ENCODE results near the gene TMEM44.

The TMEM44 gene

DNA sequence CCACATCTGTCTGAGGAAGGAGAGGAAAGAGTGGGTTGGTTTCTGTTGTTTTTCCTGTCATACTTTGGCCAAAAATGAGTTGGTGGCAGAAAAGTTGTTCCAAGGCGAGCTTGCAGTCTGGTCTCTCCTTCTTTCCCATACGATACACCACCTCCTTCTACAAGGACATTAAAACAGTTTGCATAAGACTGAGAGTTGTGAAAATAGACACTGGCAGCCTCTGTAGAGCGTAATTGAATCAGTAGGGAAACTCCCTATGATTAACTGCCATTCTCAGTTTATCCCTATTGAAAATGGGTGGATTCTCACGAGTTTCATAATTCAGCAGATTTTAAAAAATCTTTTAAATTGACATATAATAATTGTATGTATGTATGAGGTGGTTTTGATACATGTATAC is 42.5 kb upstream of the TMEM44 start:
- H3K27me3 ChIP-seq = no peaks in the 10 kb centered on the region
- H3K9me3 ChIP-seq = no peaks in the 10 kb centered on the region
- TF ChIP-seq, protein P1, sequence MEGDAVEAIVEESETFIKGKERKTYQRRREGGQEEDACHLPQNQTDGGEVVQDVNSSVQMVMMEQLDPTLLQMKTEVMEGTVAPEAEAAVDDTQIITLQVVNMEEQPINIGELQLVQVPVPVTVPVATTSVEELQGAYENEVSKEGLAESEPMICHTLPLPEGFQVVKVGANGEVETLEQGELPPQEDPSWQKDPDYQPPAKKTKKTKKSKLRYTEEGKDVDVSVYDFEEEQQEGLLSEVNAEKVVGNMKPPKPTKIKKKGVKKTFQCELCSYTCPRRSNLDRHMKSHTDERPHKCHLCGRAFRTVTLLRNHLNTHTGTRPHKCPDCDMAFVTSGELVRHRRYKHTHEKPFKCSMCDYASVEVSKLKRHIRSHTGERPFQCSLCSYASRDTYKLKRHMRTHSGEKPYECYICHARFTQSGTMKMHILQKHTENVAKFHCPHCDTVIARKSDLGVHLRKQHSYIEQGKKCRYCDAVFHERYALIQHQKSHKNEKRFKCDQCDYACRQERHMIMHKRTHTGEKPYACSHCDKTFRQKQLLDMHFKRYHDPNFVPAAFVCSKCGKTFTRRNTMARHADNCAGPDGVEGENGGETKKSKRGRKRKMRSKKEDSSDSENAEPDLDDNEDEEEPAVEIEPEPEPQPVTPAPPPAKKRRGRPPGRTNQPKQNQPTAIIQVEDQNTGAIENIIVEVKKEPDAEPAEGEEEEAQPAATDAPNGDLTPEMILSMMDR (IDR thresholded peaks at IDR 0.05; ENCODE audit: low read depth, low read length) = no peak
- H3K36me3 ChIP-seq = no peaks in the 10 kb centered on the region
- H3K4me3 ChIP-seq (ENCODE audit: low read depth, low read length) = no peak overlapping the region; the same call in 1 of the 2 replicates
- DNase-seq = no peak
- 0 out of 2 replicates have a peak, but pooled peaks cover 4% of the 10 kb centered on the region for H3K4me1 ChIP-seq

DNA sequence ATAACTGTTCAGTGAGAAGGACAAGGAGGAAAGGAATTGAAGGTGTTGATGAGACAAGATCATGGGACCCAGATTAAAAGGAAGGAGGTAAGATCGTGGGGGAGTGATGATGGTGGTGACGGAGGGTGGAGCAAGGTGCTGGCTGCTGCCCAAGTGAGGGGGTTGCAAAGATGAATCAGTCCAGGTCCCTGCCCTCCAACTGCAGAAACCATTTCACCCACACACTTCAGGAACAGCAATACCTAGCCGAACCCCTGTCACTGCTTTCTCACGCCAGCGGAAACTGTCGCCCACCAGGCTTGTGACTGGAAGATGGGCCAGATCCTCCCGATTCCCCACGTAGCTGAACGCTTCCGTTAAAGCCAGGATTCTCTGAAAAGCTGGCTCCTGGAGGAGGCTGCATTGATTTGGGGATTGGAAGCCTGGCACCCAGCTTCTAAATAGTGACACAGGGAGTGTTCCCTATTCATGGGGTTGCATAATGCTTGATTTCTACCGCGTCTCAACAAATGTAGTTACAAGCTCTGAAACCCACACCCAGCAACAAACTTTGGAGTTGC is 41.9 kb upstream of the TMEM44 start:
- no peaks in the 10 kb centered on the region for H3K27me3 ChIP-seq
- H3K4me3 ChIP-seq (ENCODE audit: low read depth, low read length) = peak overlapping the region; percentile 2; the same call in 1 of the 2 replicates
- no peaks in the 10 kb centered on the region for H3K9me3 ChIP-seq
- H3K4me1 ChIP-seq = 0 out of 2 replicates have a peak, but pooled peaks cover 4% of the 10 kb centered on the region
- H3K36me3 ChIP-seq = no peaks in the 10 kb centered on the region
- TF ChIP-seq, protein P1 (IDR thresholded peaks at IDR 0.05; ENCODE audit: low read depth, low read length) = no peak
- DNase-seq = no peak

DNA sequence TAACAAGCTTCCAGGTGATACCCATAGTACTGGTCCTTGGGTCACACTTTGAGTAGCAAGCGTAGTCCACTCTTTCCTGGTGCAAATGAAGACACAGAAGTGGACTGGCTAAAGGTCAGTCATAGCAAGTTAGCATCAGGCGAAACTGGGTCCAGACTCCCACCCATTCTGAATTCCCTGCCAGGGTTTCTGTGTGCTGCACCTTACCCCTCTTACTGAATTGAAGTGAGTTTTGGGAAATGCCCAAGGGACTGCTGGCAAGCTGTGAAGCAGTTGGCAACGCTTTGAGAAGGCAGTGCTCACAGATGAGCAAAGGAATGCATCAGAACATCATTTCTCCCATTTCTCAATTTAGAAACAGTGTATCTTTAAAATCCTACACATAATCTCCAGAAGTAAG is 40.5 kb upstream of the TMEM44 start:
- Histone ChIP-seq H3K36me3 (peaks cover 13% of the 10 kb centered on the region), H3K27me3 (no peaks in the 10 kb centered on the region), H3K4me1 (0 out of 2 replicates have a peak, but pooled peaks cover 4% of the 10 kb centered on the region), H3K9me3 (no peaks in the 10 kb centered on the region), H3K4me3 (ENCODE audit: low read depth, low read length) (no peak overlapping the region)
- TF ChIP-seq, protein P1 (IDR thresholded peaks at IDR 0.05; ENCODE audit: low read depth, low read length) = no peak
- DNase-seq = no peak

DNA sequence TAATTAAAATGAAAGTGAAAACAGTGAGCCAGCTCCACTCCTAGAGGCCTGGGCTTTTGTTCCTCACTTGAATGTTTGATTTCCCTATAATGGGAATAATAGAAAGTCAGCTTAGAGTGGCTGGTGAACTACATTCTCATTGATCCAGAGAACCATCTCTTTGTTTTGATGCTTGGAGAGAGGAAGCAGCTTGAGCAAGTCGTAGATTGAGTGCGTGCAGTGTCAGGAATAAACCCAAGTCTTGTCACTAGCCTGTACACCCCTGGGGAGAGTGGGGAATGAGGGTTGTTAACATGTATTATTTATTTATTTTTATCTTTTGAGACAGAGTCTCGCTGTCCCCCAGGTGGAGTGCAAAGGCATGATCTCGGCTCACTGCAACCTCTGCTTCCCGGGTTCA is 39.7 kb upstream of the TMEM44 start:
- Histone ChIP-seq H3K4me1 (0 out of 2 replicates have a peak, but pooled peaks cover 4% of the 10 kb centered on the region), H3K9me3 (no peaks in the 10 kb centered on the region), H3K27me3 (no peaks in the 10 kb centered on the region), H3K4me3 (ENCODE audit: low read depth, low read length) (peak overlapping the region; percentile 93), H3K36me3 (peaks cover 21% of the 10 kb centered on the region)
- no peak for DNase-seq
- TF ChIP-seq, protein P1 (IDR thresholded peaks at IDR 0.05; ENCODE audit: low read depth, low read length) = no peak

DNA sequence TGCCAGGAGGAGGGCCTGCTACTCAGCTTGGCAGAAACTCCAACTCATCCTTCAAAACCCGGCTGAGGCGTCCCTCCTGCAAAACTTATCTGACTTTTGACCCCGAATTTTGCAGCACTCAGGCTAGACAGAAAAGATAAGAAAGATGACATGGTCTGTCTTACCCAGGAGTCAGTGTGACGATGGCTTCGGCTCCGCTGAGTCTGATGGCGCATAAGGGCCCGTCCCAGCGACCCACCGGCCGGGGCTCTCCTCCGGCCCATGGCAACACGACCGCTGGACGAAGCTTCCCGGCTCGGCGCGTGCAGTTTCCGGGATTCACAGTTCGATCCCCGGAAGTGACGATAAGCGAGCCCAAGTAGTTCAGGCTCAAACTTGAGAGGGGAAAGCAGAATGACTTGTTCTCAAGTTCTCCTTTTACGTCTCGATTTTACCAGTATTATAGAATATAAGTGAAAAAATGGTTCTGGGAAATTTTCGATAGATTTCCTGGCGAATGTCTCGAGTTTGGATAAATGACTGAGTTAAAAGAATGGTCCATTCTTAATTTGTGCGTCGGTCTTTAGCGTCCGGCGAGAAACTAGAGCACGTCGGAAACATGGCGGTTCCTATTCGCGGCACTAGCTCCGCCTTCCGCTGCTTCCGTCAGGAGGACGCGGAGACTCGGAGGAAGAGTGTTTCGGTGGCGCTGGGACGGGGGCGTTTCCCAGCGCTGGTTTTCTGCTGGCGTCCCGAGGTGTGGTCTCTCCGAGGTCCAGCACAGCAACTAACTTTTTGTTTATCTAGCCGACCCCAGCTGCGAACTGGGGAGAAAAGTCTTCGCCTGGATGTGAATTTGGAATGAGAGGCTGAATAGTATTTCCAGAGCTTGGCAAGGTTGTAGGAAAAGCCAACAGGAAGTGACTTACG is 38.9 kb upstream of the TMEM44 start, which contains the start of gene LSG1:
LSG1 (minus strand) TSS at position 292 of the 909 bp plus-strand sequence; CDS start at position 263, 29 bp downstream.
- 0 out of 2 replicates have a peak, but pooled peaks cover 4% of the 10 kb centered on the region for H3K4me1 ChIP-seq
- TF ChIP-seq, protein P1 (IDR thresholded peaks at IDR 0.05; ENCODE audit: low read depth, low read length) = no peak
- DNase-seq = peak; percentile 92
- no peaks in the 10 kb centered on the region for H3K9me3 ChIP-seq
- H3K27me3 ChIP-seq = no peaks in the 10 kb centered on the region
- peaks cover 24% of the 10 kb centered on the region for H3K36me3 ChIP-seq
- peak within 1 kb of the TSS; percentile 93 for H3K4me3 ChIP-seq (ENCODE audit: low read depth, low read length)
